PFSK-1 (cell line): ENCODE data around the gene POF1B.

Source experiments
- FOXP2 ChIP-seq: optimal IDR thresholded peaks from 2 replicates; pipeline ENCODE3; 2011; ENCODE audit warnings: borderline replicate concordance, control low read depth, inconsistent platforms; ENCODE audit not compliant: insufficient read depth; ENCODE audit errors: extremely low read length, extremely low read depth
- POLR2AphosphoS5 ChIP-seq: IDR thresholded peaks from 2 replicates; pipeline ENCODE4 v1.6.1; 2012; ENCODE audit warnings: low read depth, mild to moderate bottlenecking, control low read depth, low read length, moderate library complexity
- REST ChIP-seq, 2 experiments: IDR thresholded peaks; 2 replicates each; pipeline versions ENCODE4 v1.6.1 to v1.8.0; 2011 to 2012; ENCODE audit warnings: low read depth in 2 of 2, low read length in 2 of 2, control low read depth in 1 of 2, inconsistent platforms in 1 of 2, mild to moderate bottlenecking in 1 of 2, moderate library complexity in 1 of 2; ENCODE audit not compliant: insufficient read depth in 1 of 2
- SIN3A ChIP-seq: IDR thresholded peaks from 2 replicates; pipeline ENCODE4 v1.6.1; 2012; ENCODE audit warnings: mild to moderate bottlenecking, low read length, moderate library complexity, borderline replicate concordance; ENCODE audit not compliant: insufficient read depth
- TAF1 ChIP-seq: IDR thresholded peaks from 2 replicates; pipeline ENCODE4 v1.6.1; 2012; ENCODE audit warnings: low read length, control low read depth, borderline replicate concordance; ENCODE audit not compliant: insufficient read depth

Gene POF1B

GRCh38 chrX:85391185-85391877, 11.9 kb upstream of the POF1B start:
- no peak for TF ChIP-seq FOXP2
- TF ChIP-seq TAF1, result no peak
- TF ChIP-seq REST (IDR thresholded peaks at IDR 0.05; ENCODE audit: insufficient read depth in 1 of 2, low read depth in 2 of 2, low read length in 2 of 2), result no peak
- TF ChIP-seq SIN3A, result no peak
- TF ChIP-seq POLR2AphosphoS5, result no peak

- TF ChIP-seq POLR2AphosphoS5 (no peak), FOXP2 (no peak), SIN3A (no peak), TAF1 (no peak), REST (IDR thresholded peaks at IDR 0.05; ENCODE audit: insufficient read depth in 1 of 2, low read depth in 2 of 2, low read length in 2 of 2) (no peak)
Measured at GRCh38 chrX:85381602-85382001, 2.1 kb upstream of the POF1B start.

GRCh38 chrX:85378461-85378860, 1.0 kb downstream of the POF1B start:
- no peak for TF ChIP-seq TAF1

GRCh38 chrX:85375333-85375738, 4.1 kb downstream of the POF1B start:
- no peak for TF ChIP-seq TAF1
- no peak for TF ChIP-seq POLR2AphosphoS5
- no peak for TF ChIP-seq SIN3A
- no peak for TF ChIP-seq REST (IDR thresholded peaks at IDR 0.05; ENCODE audit: insufficient read depth in 1 of 2, low read depth in 2 of 2, low read length in 2 of 2)
- TF ChIP-seq FOXP2, result no peak

DNA sequence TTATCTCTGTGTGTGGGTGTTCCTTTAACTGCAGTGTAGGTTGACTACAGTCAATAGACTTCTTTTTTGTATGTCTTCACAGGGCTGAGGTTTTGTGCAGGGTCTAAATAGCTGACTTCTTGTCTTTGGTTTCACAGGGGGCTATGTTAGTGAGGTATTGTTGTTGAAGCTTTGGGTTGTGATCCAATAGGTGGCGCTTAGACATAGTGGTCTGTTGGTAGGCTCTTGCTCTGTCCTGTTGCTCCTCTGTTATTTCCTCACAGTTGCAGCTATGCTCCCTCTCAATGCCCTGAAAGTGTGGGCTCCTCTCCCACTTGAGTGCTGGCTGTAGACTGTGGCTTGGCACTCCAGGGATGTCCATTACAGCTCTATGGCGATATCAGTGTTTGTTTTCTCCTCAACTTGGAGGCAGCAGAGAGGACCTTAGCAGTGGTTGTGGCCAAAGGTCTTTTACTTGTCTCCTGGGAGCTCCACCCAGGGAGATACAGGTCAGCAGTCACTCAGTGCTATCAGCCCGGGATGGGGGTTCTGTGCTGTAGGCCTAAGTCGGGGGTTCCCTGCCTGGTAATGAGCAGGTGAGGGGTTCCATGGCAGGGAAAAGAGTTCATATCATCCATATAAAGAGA, 14.0 kb downstream of the POF1B start:
- TF ChIP-seq POLR2AphosphoS5 (no peak), TAF1 (no peak)

GRCh38 chrX:85359051-85359450, 20.4 kb downstream of the POF1B start:
- no peak for TF ChIP-seq TAF1
- TF ChIP-seq POLR2AphosphoS5, result no peak
- no peak for TF ChIP-seq FOXP2
- TF ChIP-seq SIN3A, result no peak
- TF ChIP-seq REST (IDR thresholded peaks at IDR 0.05; ENCODE audit: insufficient read depth in 1 of 2, low read depth in 2 of 2, low read length in 2 of 2), result no peak
